Astrocyte (in vitro differentiated cells and primary cell): ENCODE results near the gene CITED1. TPM values are rescaled to one million over a fixed set of nuclear protein-coding genes. Genes with fewer than 3 reads are reported as not detected.

Experiments used
- DNase-seq: peaks from one replicate; pipeline ENCODE4 v3.0.0-alpha.2; 2010; ENCODE audit warnings: low read depth
- FAIRE-seq: peaks from 2 replicates; lab custom pipeline; 2011; peaks lifted over from hg19 to GRCh38; lab: Jason Lieb, UNC
- H2AFZ ChIP-seq: 2 replicates; pipeline ENCODE4 v1.6.0; 2012; ENCODE audit warnings: low read depth, low read length, inconsistent platforms
- H3K27ac ChIP-seq: 2 replicates; pipeline ENCODE4 v1.5.1; 2011; ENCODE audit warnings: low read depth, low read length, inconsistent platforms
- H3K27me3 ChIP-seq: 2 replicates; pipeline ENCODE4 v1.6.0; 2011; ENCODE audit warnings: low read length, inconsistent platforms; ENCODE audit not compliant: insufficient read depth
- H3K36me3 ChIP-seq: 2 replicates; pipeline ENCODE4 v1.5.1; 2011; ENCODE audit warnings: low read length, inconsistent platforms; ENCODE audit not compliant: insufficient read depth
- H3K4me1 ChIP-seq: 2 replicates; pipeline ENCODE4 v1.5.1; 2011; ENCODE audit warnings: low read length, inconsistent platforms; ENCODE audit not compliant: insufficient read depth
- H3K4me2 ChIP-seq: 2 replicates; pipeline ENCODE4 v1.6.0; 2012; ENCODE audit warnings: low read length, inconsistent platforms
- H3K4me3 ChIP-seq: 2 replicates; pipeline ENCODE4 v1.5.1; 2011; ENCODE audit warnings: low read depth, mild to moderate bottlenecking, low read length, inconsistent platforms; ENCODE audit not compliant: insufficient read depth
- H3K79me2 ChIP-seq: 2 replicates; pipeline ENCODE4 v1.6.0; 2012; ENCODE audit warnings: mild to moderate bottlenecking, low read length, inconsistent platforms; ENCODE audit not compliant: insufficient read depth
- H3K9ac ChIP-seq: 2 replicates; pipeline ENCODE4 v1.6.0; 2012; ENCODE audit warnings: mild to moderate bottlenecking, low read length, inconsistent platforms
- H3K9me3 ChIP-seq: 2 replicates; pipeline ENCODE4 v1.5.1; 2012; ENCODE audit warnings: low read depth, mild to moderate bottlenecking, low read length, inconsistent platforms; ENCODE audit not compliant: insufficient read depth
- H4K20me1 ChIP-seq: 2 replicates; pipeline ENCODE4 v1.6.0; 2012; ENCODE audit warnings: low read length, inconsistent platforms; ENCODE audit not compliant: insufficient read depth
- H3K27ac Mint-ChIP-seq: one replicate; pipeline ENCODE4 v1.8.0; 2021; ENCODE audit warnings: mild to moderate bottlenecking, mixed read lengths; ENCODE audit not compliant: unreplicated experiment
- H3K27me3 Mint-ChIP-seq: one replicate; pipeline ENCODE4 v1.8.0; 2021; ENCODE audit warnings: low read depth, mixed read lengths; ENCODE audit not compliant: unreplicated experiment
- H3K36me3 Mint-ChIP-seq: one replicate; pipeline ENCODE4 v1.8.0; 2021; ENCODE audit warnings: low read depth, mixed read lengths; ENCODE audit not compliant: unreplicated experiment
- H3K4me1 Mint-ChIP-seq: one replicate; pipeline ENCODE4 v1.8.0; 2021; ENCODE audit warnings: low read depth, mixed read lengths; ENCODE audit not compliant: unreplicated experiment
- H3K4me3 Mint-ChIP-seq: one replicate; pipeline ENCODE4 v1.8.0; 2021; ENCODE audit warnings: mild to moderate bottlenecking, moderate library complexity, mixed read lengths; ENCODE audit not compliant: unreplicated experiment
- H3K9me3 Mint-ChIP-seq: one replicate; pipeline ENCODE4 v1.8.0; 2021; ENCODE audit warnings: mild to moderate bottlenecking, mixed read lengths; ENCODE audit not compliant: unreplicated experiment
- CTCF ChIP-seq: IDR thresholded peaks from 2 replicates; pipeline ENCODE4 v1.5.1; 2011; ENCODE audit warnings: low read depth, mild to moderate bottlenecking, inconsistent platforms, low read length, moderate library complexity; ENCODE audit not compliant: insufficient read depth
- EZH2 ChIP-seq: IDR thresholded peaks from 2 replicates; pipeline ENCODE4 v1.6.1; 2012; ENCODE audit warnings: mild to moderate bottlenecking, low read length, inconsistent platforms; ENCODE audit not compliant: insufficient read depth
- total RNA-seq: library from RNA; stranded (reverse); gene quantifications from 2 replicates; pipeline ENCODE4 v1.2.1, GENCODE V29; 2021

The CITED1 gene
- total RNA-seq, 1 donor from 2014 or later = not detected

GRCh38 chrX:72340626-72341025 is 34.9 kb upstream of the CITED1 start:
- no peaks in the 10 kb centered on the region for H3K9me3 Mint-ChIP-seq
- no peak for FAIRE-seq
- Histone ChIP-seq H3K4me3 (no peak overlapping the region), H3K27ac (no peak overlapping the region), H4K20me1 (no peaks in the 10 kb centered on the region), H3K36me3 (no peaks in the 10 kb centered on the region), H3K4me2 (no peak overlapping the region), H3K27me3 (no peaks in the 10 kb centered on the region), H2AFZ (no peak overlapping the region), H3K9ac (no peak overlapping the region), H3K79me2 (no peaks in the 10 kb centered on the region), H3K9me3 (no peaks in the 10 kb centered on the region), H3K4me1 (no peaks in the 10 kb centered on the region)
- DNase-seq = no peak
- no peak overlapping the region for H3K4me3 Mint-ChIP-seq
- no peaks in the 10 kb centered on the region for H3K4me1 Mint-ChIP-seq
- TF ChIP-seq EZH2 (no peak), CTCF (no peak)
- H3K27ac Mint-ChIP-seq = no peak overlapping the region
- no peaks in the 10 kb centered on the region for H3K27me3 Mint-ChIP-seq
- H3K36me3 Mint-ChIP-seq = no peaks in the 10 kb centered on the region

- no peaks in the 10 kb centered on the region for H3K9me3 ChIP-seq
- no peaks in the 10 kb centered on the region for H3K9me3 Mint-ChIP-seq
- no peak for FAIRE-seq
Observed at GRCh38 chrX:72340041-72340440, 34.3 kb upstream of the CITED1 start.

More at GRCh38 chrX:72340041-72340440, 34.3 kb upstream of the CITED1 start:
- Mint-ChIP-seq H3K4me3 (no peak overlapping the region), H3K36me3 (no peaks in the 10 kb centered on the region), H3K27me3 (no peaks in the 10 kb centered on the region), H3K27ac (no peak overlapping the region), H3K4me1 (no peaks in the 10 kb centered on the region)
- no peaks in the 10 kb centered on the region for H3K27me3 ChIP-seq
- no peaks in the 10 kb centered on the region for H3K4me1 ChIP-seq
- no peak overlapping the region for H3K27ac ChIP-seq
- H3K36me3 ChIP-seq = no peaks in the 10 kb centered on the region
- no peak for TF ChIP-seq CTCF
- no peak for TF ChIP-seq EZH2
- H3K4me2 ChIP-seq = no peak overlapping the region
- no peaks in the 10 kb centered on the region for H3K79me2 ChIP-seq
- H2AFZ ChIP-seq = no peak overlapping the region
- no peaks in the 10 kb centered on the region for H4K20me1 ChIP-seq
- H3K9ac ChIP-seq = no peak overlapping the region
- H3K4me3 ChIP-seq = no peak overlapping the region
- no peak for DNase-seq
